HEK293 (cell line): ENCODE data around the gene PCSK5.

Experiments
- CTCF ChIA-PET: fragments of 350-600 bp; formaldehyde crosslinking; extraction: SDS; loops from one replicate; lab custom pipeline; 2021; ENCODE audit warnings: antibody characterized with exemption; lab: Yijun Ruan, JAX
- POLR2A ChIA-PET: fragments of 300-600 bp; formaldehyde crosslinking; extraction: SDS; loops from one replicate; lab custom pipeline; 2020; ENCODE audit warnings: antibody characterized with exemption, inconsistent platforms; lab: Yijun Ruan, JAX
- H3K27ac ChIP-seq: fragments of 200-500 bp; sonication (Bioruptor generic); 2 replicates; pipeline ENCODE4 v1.5.1; 2014; ENCODE audit warnings: low read depth, low read length, control low read depth, inconsistent platforms; ENCODE audit errors: extremely low read depth
- H3K36me3 ChIP-seq, 2 experiments: fragments of 200-500 bp in 1 of 2; sonication (Bioruptor generic) in 1 of 2; 1 replicate in 1 of 2; 2 replicates in 1 of 2; pipeline ENCODE4 v1.5.1; 2014 to 2017; ENCODE audit warnings: inconsistent platforms in 2 of 2, low read length in 2 of 2; ENCODE audit not compliant: control insufficient read depth in 2 of 2, insufficient read depth in 1 of 2
- H3K4me1 ChIP-seq: fragments of 200-500 bp; sonication (Bioruptor generic); 2 replicates; pipeline ENCODE4 v1.5.1; 2014; ENCODE audit warnings: mild to moderate bottlenecking, low read length, inconsistent platforms; ENCODE audit not compliant: control insufficient read depth, insufficient read depth
- H3K4me3 ChIP-seq: 2 replicates; pipeline ENCODE4 v1.5.1; 2011; ENCODE audit warnings: low read depth, mild to moderate bottlenecking, control low read depth, low read length, moderate library complexity
- H3K9me3 ChIP-seq: fragments of 200-500 bp; sonication (Bioruptor generic); 2 replicates; pipeline ENCODE4 v1.5.1; 2014; ENCODE audit warnings: low read depth, low read length, inconsistent platforms; ENCODE audit not compliant: control insufficient read depth, insufficient read depth
- KLF8 ChIP-seq: fragments of 450-650 bp; formaldehyde crosslinking; IDR thresholded peaks from 2 replicates; pipeline ENCODE4 v1.5.1; 2016; ENCODE audit warnings: missing biosample characterization, missing genetic modification characterization
- OSR2 ChIP-seq: fragments of 450-650 bp; formaldehyde crosslinking; IDR thresholded peaks from 2 replicates; pipeline ENCODE4 v1.5.1; 2016; ENCODE audit warnings: missing biosample characterization, missing genetic modification characterization
- RBAK ChIP-seq: fragments of 450-650 bp; formaldehyde crosslinking; IDR thresholded peaks from 2 replicates; pipeline ENCODE4 v1.5.1; 2016; ENCODE audit warnings: missing biosample characterization, missing genetic modification characterization
- SCRT2 ChIP-seq: fragments of 450-650 bp; formaldehyde crosslinking; IDR thresholded peaks from 2 replicates; pipeline ENCODE4 v1.5.1; 2016; ENCODE audit warnings: missing biosample characterization, missing genetic modification characterization
- ZBTB10 ChIP-seq: fragments of 450-650 bp; formaldehyde crosslinking; IDR thresholded peaks from 2 replicates; pipeline ENCODE4 v1.5.1; 2016; ENCODE audit warnings: missing biosample characterization, missing genetic modification characterization
- ZBTB48 ChIP-seq: fragments of 450-650 bp; formaldehyde crosslinking; IDR thresholded peaks from 2 replicates; pipeline ENCODE4 v1.5.1; 2016; ENCODE audit warnings: missing biosample characterization, missing genetic modification characterization
- ZNF133 ChIP-seq: fragments of 450-650 bp; formaldehyde crosslinking; IDR thresholded peaks from 2 replicates; pipeline ENCODE4 v1.5.1; 2016; ENCODE audit warnings: missing biosample characterization, missing genetic modification characterization
- ZNF138 ChIP-seq: fragments of 450-650 bp; formaldehyde crosslinking; IDR thresholded peaks from 2 replicates; pipeline ENCODE4 v1.5.1; 2016; ENCODE audit warnings: missing biosample characterization, missing genetic modification characterization, borderline replicate concordance
- ZNF324 ChIP-seq: fragments of 450-650 bp; formaldehyde crosslinking; IDR thresholded peaks from 2 replicates; pipeline ENCODE4 v1.5.1; 2016; ENCODE audit warnings: missing biosample characterization, missing genetic modification characterization
- ZNF341 ChIP-seq: fragments of 450-650 bp; formaldehyde crosslinking; IDR thresholded peaks from 2 replicates; pipeline ENCODE4; 2016; ENCODE audit warnings: low read depth, missing biosample characterization, missing genetic modification characterization
- ZNF501 ChIP-seq: fragments of 450-650 bp; formaldehyde crosslinking; IDR thresholded peaks from 2 replicates; pipeline ENCODE4 v1.5.1; 2016; ENCODE audit warnings: missing biosample characterization, missing genetic modification characterization
- ZNF510 ChIP-seq: fragments of 450-650 bp; formaldehyde crosslinking; IDR thresholded peaks from 2 replicates; pipeline ENCODE4 v1.5.1; 2018; ENCODE audit warnings: mild to moderate bottlenecking, missing genetic modification characterization, missing biosample characterization; ENCODE audit not compliant: insufficient replicate concordance
- ZNF530 ChIP-seq: fragments of 450-650 bp; formaldehyde crosslinking; IDR thresholded peaks from 2 replicates; pipeline ENCODE4 v1.5.1; 2016; ENCODE audit warnings: low read depth, missing biosample characterization, missing genetic modification characterization
- ZNF549 ChIP-seq: fragments of 450-650 bp; IDR thresholded peaks from 2 replicates; pipeline ENCODE4 v1.5.1; 2018; ENCODE audit warnings: missing biosample characterization, missing genetic modification characterization, mild to moderate bottlenecking, inconsistent platforms, moderate library complexity
- ZNF561 ChIP-seq: fragments of 450-650 bp; IDR thresholded peaks from 2 replicates; pipeline ENCODE4 v1.5.1; 2018; ENCODE audit warnings: missing biosample characterization, missing genetic modification characterization, borderline replicate concordance
- ZNF777 ChIP-seq: fragments of 450-650 bp; formaldehyde crosslinking; IDR thresholded peaks from 2 replicates; pipeline ENCODE4 v1.5.1; 2017; ENCODE audit warnings: missing biosample characterization, missing genetic modification characterization, borderline replicate concordance
- TF ChIP-seq, protein P1 (sequence below): sonication (generic); formaldehyde crosslinking; IDR thresholded peaks from 2 replicates; pipeline ENCODE4 v1.8.1; 2022; ENCODE audit warnings: mild to moderate bottlenecking, moderate library complexity, missing genetic modification reagents
- TF ChIP-seq, protein P2 (sequence below): fragments of 450-650 bp; formaldehyde crosslinking; IDR thresholded peaks from 2 replicates; pipeline ENCODE4 v1.5.1; 2016; ENCODE audit warnings: missing biosample characterization, missing genetic modification characterization
- TF ChIP-seq, protein P3 (sequence below): fragments of 450-650 bp; formaldehyde crosslinking; IDR thresholded peaks from 2 replicates; pipeline ENCODE4 v1.5.1; 2016; ENCODE audit warnings: missing biosample characterization, missing genetic modification characterization

PCSK5 gene

GRCh38 chr9:76045221-76045620 lies 154.7 kb downstream of the PCSK5 start:
- TF ChIP-seq KLF8 (tag by site-specific recombination), result no peak
- no peak for TF ChIP-seq SCRT2 (tag by site-specific recombination)
- TF ChIP-seq ZNF777, result no peak
- TF ChIP-seq ZNF510, result no peak
- TF ChIP-seq, protein P1, sequence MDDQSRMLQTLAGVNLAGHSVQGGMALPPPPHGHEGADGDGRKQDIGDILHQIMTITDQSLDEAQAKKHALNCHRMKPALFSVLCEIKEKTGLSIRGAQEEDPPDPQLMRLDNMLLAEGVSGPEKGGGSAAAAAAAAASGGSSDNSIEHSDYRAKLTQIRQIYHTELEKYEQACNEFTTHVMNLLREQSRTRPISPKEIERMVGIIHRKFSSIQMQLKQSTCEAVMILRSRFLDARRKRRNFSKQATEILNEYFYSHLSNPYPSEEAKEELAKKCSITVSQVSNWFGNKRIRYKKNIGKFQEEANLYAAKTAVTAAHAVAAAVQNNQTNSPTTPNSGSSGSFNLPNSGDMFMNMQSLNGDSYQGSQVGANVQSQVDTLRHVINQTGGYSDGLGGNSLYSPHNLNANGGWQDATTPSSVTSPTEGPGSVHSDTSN, result no peak
- no peak for TF ChIP-seq ZNF561 (tag by site-specific recombination)
- no peak for TF ChIP-seq ZNF341 (tag by site-specific recombination)
- no peak for TF ChIP-seq ZNF133 (tag by site-specific recombination)
- TF ChIP-seq, protein P2, sequence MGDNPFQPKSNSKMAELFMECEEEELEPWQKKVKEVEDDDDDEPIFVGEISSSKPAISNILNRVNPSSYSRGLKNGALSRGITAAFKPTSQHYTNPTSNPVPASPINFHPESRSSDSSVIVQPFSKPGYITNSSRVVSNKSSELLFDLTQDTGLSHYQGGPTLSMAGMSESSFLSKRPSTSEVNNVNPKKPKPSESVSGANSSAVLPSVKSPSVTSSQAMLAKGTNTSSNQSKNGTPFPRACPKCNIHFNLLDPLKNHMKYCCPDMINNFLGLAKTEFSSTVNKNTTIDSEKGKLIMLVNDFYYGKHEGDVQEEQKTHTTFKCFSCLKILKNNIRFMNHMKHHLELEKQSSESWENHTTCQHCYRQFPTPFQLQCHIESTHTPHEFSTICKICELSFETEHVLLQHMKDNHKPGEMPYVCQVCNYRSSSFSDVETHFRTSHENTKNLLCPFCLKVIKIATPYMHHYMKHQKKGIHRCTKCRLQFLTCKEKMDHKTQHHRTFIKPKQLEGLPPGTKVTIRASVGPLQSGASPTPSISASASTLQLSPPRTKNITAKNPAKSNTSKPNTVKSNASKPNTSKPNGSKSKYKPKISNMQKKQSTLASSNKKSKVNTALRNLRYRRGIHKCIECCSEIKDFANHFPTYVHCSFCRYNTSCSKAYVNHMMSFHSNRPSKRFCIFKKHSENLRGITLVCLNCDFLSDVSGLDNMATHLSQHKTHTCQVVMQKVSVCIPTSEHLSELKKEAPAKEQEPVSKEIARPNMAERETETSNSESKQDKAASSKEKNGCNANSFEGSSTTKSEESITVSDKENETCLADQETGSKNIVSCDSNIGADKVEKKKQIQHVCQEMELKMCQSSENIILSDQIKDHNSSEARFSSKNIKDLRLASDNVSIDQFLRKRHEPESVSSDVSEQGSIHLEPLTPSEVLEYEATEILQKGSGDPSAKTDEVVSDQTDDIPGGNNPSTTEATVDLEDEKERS (tag by site-specific recombination), result no peak
- no peak for TF ChIP-seq ZBTB48 (tag by site-specific recombination)
- Histone ChIP-seq H3K4me3 (no peak overlapping the region), H3K4me1 (no peaks in the 10 kb centered on the region), H3K36me3 (no peaks in the 10 kb centered on the region), H3K9me3 (no peaks in the 10 kb centered on the region), H3K27ac (no peak overlapping the region)
- CTCF ChIA-PET, result no interaction called here
- POLR2A ChIA-PET, result no interaction called here

DNA sequence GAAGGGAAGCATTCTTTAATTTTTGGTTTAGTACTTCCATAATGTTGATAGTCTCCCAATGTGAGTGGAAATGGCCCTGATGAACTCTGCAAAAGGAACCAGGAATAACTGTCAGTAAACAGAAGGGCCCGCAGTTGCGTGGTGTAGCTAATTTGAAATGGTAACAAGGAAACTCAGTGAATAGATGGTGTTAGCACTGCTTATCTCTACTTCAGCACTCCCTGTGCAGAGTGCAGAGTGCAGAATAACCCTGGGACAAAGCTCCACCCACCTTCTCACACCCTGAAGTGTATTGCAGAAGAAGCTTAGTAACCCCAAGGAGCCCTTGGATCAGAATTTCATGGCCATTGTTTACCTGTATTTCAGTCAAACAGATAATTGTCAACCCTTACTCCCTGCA lies 158.9 kb downstream of the PCSK5 start:
- no peaks in the 10 kb centered on the region for H3K4me1 ChIP-seq
- peaks cover 0 to 3% of the 10 kb centered on the region in 2 experiments; a peak in 1 of 3 replicates for H3K36me3 ChIP-seq
- CTCF ChIA-PET, result interaction anchor here (0.6 kb wide), 1 partner anchor 41 kb away, joined by 5 read pairs; no protein-coding TSS in a partner anchor
- POLR2A ChIA-PET, result no interaction called here
- TF ChIP-seq ZBTB10 (tag by site-specific recombination) (no peak), ZNF501 (tag by site-specific recombination) (no peak), RBAK (tag by site-specific recombination) (no peak), OSR2 (no peak), ZNF530 (tag by site-specific recombination) (no peak), ZNF549 (tag by site-specific recombination) (no peak), ZNF324 (tag by site-specific recombination) (no peak), ZNF138 (tag by site-specific recombination) (no peak)
- TF ChIP-seq, protein P3, sequence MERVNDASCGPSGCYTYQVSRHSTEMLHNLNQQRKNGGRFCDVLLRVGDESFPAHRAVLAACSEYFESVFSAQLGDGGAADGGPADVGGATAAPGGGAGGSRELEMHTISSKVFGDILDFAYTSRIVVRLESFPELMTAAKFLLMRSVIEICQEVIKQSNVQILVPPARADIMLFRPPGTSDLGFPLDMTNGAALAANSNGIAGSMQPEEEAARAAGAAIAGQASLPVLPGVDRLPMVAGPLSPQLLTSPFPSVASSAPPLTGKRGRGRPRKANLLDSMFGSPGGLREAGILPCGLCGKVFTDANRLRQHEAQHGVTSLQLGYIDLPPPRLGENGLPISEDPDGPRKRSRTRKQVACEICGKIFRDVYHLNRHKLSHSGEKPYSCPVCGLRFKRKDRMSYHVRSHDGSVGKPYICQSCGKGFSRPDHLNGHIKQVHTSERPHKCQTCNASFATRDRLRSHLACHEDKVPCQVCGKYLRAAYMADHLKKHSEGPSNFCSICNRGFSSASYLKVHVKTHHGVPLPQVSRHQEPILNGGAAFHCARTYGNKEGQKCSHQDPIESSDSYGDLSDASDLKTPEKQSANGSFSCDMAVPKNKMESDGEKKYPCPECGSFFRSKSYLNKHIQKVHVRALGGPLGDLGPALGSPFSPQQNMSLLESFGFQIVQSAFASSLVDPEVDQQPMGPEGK (tag by site-specific recombination), result no peak
- no peaks in the 10 kb centered on the region for H3K9me3 ChIP-seq
- H3K4me3 ChIP-seq, result no peak overlapping the region
- no peak overlapping the region for H3K27ac ChIP-seq
